HCT116 (cell line): ENCODE results near the gene CDHR5. TPM values are rescaled to one million over a fixed set of nuclear protein-coding genes. Genes with fewer than 3 reads are reported as not detected.

Source experiments
- ATAC-seq: fragments of 200-7000 bp; cut with Tn5 transposase; 2 replicates; pipeline ENCODE4 v1.9.1; 2020; ENCODE audit warnings: mild to moderate bottlenecking, moderate library complexity
- BruUV-seq: library from RNA; stranded (reverse); fragments of 400-500 nt; replicated peaks from 2 replicates; lab custom pipeline; 2021; lab: Mats Ljungman, UMichigan
- CTCF ChIA-PET: fragments of 300-600 bp; sonication (Branson Sonifier 250); formaldehyde crosslinking; loops from one replicate; lab custom pipeline; 2021; ENCODE audit warnings: antibody characterized with exemption; lab: Charles Lee
- POLR2A ChIA-PET: fragments of 300-600, 350-600 bp; sonication (Branson Sonifier 250); formaldehyde crosslinking; loops from one replicate; lab custom pipeline; 2021; ENCODE audit warnings: antibody characterized with exemption; lab: Charles Lee
- RAD21 ChIA-PET, 2 experiments: fragments of 300-600 bp; sonication (Branson Sonifier 250); formaldehyde crosslinking; loops; one replicate each; lab custom pipeline; 2023; ENCODE audit warnings: low total read pairs in 2 of 2; ENCODE audit not compliant: uncharacterized antibody in 2 of 2, unreplicated experiment in 2 of 2, low non-redundant PET in 1 of 2; lab: Charles Lee
- DNase-seq: peaks from one replicate; pipeline ENCODE4 v3.0.0-alpha.2; 2010; ENCODE audit warnings: low read depth, low spot score
- H2AFZ ChIP-seq: fragments of 200-600 bp; shearing (Covaris generic), sonication (generic); 2 replicates; pipeline ENCODE4 v1.6.1; 2017; ENCODE audit warnings: low read depth, mixed run types, mixed read lengths, antibody characterized with exemption, low read length; ENCODE audit not compliant: poor library complexity, severe bottlenecking
- H3K27ac ChIP-seq: 2 replicates; pipeline ENCODE4 v1.5.1; 2012; ENCODE audit warnings: low read depth, low read length
- H3K27me3 ChIP-seq: fragments of 200-600 bp; sonication (generic); 2 replicates; pipeline ENCODE4 v1.6.1; 2016; ENCODE audit warnings: mixed run types, low read length, mixed read lengths; ENCODE audit not compliant: insufficient read depth
- H3K36me3 ChIP-seq, 2 experiments: fragments of 200-500 bp in 1 of 2; fragments of 200-600 bp in 1 of 2; sonication (Bioruptor generic) in 1 of 2; sonication (generic) in 1 of 2; 2 replicates each; pipeline versions ENCODE4 v1.5.1 to v1.6.1; 2014 to 2016; ENCODE audit warnings: low read length in 2 of 2, inconsistent platforms in 1 of 2, mixed read lengths in 1 of 2, mixed run types in 1 of 2; ENCODE audit not compliant: insufficient read depth in 2 of 2, control insufficient read depth in 1 of 2
- H3K4me1 ChIP-seq, 2 experiments: fragments of 200-600 bp in 1 of 2; sonication (generic) in 1 of 2; 2 replicates each; pipeline versions ENCODE4 v1.5.1 to v1.6.1; 2012 to 2017; ENCODE audit warnings: low read length in 2 of 2, inconsistent platforms in 1 of 2, mild to moderate bottlenecking in 1 of 2, mixed read lengths in 1 of 2, mixed run types in 1 of 2, moderate library complexity in 1 of 2; ENCODE audit not compliant: insufficient read depth in 2 of 2, control insufficient read depth in 1 of 2
- H3K4me2 ChIP-seq: fragments of 200-600 bp; sonication (generic); 2 replicates; pipeline ENCODE4 v1.6.1; 2017; ENCODE audit warnings: mixed run types, low read length, mixed read lengths
- H3K4me3 ChIP-seq, 2 experiments: fragments of 200-600 bp in 1 of 2; sonication (generic) in 1 of 2; replicated peaks in 1 of 2; 2 replicates each; pipeline ENCODE4 v1.5.1; 2011 to 2016; ENCODE audit warnings: low read length in 2 of 2, control low read depth in 1 of 2, low read depth in 1 of 2, mild to moderate bottlenecking in 1 of 2, mixed read lengths in 1 of 2, mixed run types in 1 of 2
- H3K79me2 ChIP-seq: fragments of 200-600 bp; sonication (generic); 2 replicates; pipeline ENCODE4 v1.6.1; 2017; ENCODE audit warnings: mild to moderate bottlenecking, mixed run types, low read length, moderate library complexity, mixed read lengths; ENCODE audit not compliant: insufficient read depth
- H3K9ac ChIP-seq: fragments of 200-600 bp; sonication (generic); 2 replicates; pipeline ENCODE4 v1.6.1; 2016; ENCODE audit warnings: low read length, mixed read lengths
- H3K9me2 ChIP-seq: fragments of 200-600 bp; sonication (generic), shearing (Covaris generic); 2 replicates; pipeline ENCODE4 v1.6.1; 2017; ENCODE audit warnings: mixed run types, mild to moderate bottlenecking, moderate library complexity; ENCODE audit not compliant: insufficient read depth
- H3K9me3 ChIP-seq, 2 experiments: fragments of 200-500 bp in 1 of 2; fragments of 200-600 bp in 1 of 2; sonication (Bioruptor generic) in 1 of 2; sonication (generic) in 1 of 2; 2 replicates each; pipeline ENCODE4 v1.6.1; 2014 to 2017; ENCODE audit warnings: low read length in 2 of 2, mixed read lengths in 2 of 2, inconsistent platforms in 1 of 2, low read depth in 1 of 2, mild to moderate bottlenecking in 1 of 2, mixed run types in 1 of 2, moderate library complexity in 1 of 2; ENCODE audit not compliant: control insufficient read depth in 1 of 2, insufficient read depth in 1 of 2
- H4K20me1 ChIP-seq: fragments of 200-600 bp; sonication (generic), shearing (Covaris generic); 2 replicates; pipeline ENCODE4 v1.6.1; 2017; ENCODE audit warnings: mixed run types, mild to moderate bottlenecking, moderate library complexity; ENCODE audit not compliant: insufficient read depth
- CBX3 ChIP-seq: IDR thresholded peaks from 2 replicates; pipeline ENCODE4 v1.6.1; 2012; ENCODE audit warnings: low read depth
- CEBPB ChIP-seq: IDR thresholded peaks from 2 replicates; pipeline ENCODE4 v1.6.1; 2012; ENCODE audit warnings: low read depth
- EGR1 ChIP-seq: IDR thresholded peaks from 2 replicates; pipeline ENCODE4 v1.6.1; 2012; ENCODE audit warnings: low read depth
- ELF1 ChIP-seq: IDR thresholded peaks from 2 replicates; pipeline ENCODE4 v1.6.1; 2012; ENCODE audit warnings: low read depth, borderline replicate concordance
- EZH2 ChIP-seq: fragments of 200-600 bp; sonication (generic); IDR thresholded peaks from 2 replicates; pipeline ENCODE4 v1.6.1; 2017; ENCODE audit warnings: antibody characterized with exemption, mixed run types
- FOSL1 ChIP-seq: IDR thresholded peaks from 2 replicates; pipeline ENCODE4 v1.6.1; 2012; ENCODE audit warnings: low read depth
- JUND ChIP-seq: IDR thresholded peaks from 2 replicates; pipeline ENCODE4 v1.6.1; 2012
- MAX ChIP-seq: IDR thresholded peaks from 2 replicates; pipeline ENCODE4 v1.6.1; 2012
- POLR2A ChIP-seq: IDR thresholded peaks from 2 replicates; pipeline ENCODE4 v1.7.0; 2011; ENCODE audit warnings: borderline replicate concordance; ENCODE audit not compliant: insufficient read depth, insufficient read length; ENCODE audit errors: extremely low read depth
- POLR2AphosphoS5 ChIP-seq: IDR thresholded peaks from 2 replicates; pipeline ENCODE4 v1.6.1; 2011; ENCODE audit warnings: mild to moderate bottlenecking, low read depth, low read length, moderate library complexity
- RAD21 ChIP-seq: IDR thresholded peaks from 2 replicates; pipeline ENCODE4 v1.6.1; 2012; ENCODE audit warnings: low read depth, mild to moderate bottlenecking
- REST ChIP-seq: IDR thresholded peaks from 2 replicates; pipeline ENCODE4 v1.6.1; 2012; ENCODE audit warnings: low read depth
- SP1 ChIP-seq: IDR thresholded peaks from 2 replicates; pipeline ENCODE4 v1.6.1; 2012; ENCODE audit warnings: low read depth
- SRF ChIP-seq: IDR thresholded peaks from 2 replicates; pipeline ENCODE4 v1.6.1; 2012; ENCODE audit warnings: low read depth
- TCF7L2 ChIP-seq: IDR thresholded peaks from 2 replicates; pipeline ENCODE4 v1.7.0; 2011; ENCODE audit warnings: borderline replicate concordance, inconsistent platforms; ENCODE audit not compliant: insufficient read depth, insufficient read length; ENCODE audit errors: extremely low read depth
- YY1 ChIP-seq: IDR thresholded peaks from 2 replicates; pipeline ENCODE4 v1.6.1; 2011; ENCODE audit warnings: low read length, low read depth, moderate library complexity, mild to moderate bottlenecking; ENCODE audit not compliant: insufficient replicate concordance; ENCODE audit errors: extremely low read depth
- ZBTB33 ChIP-seq: IDR thresholded peaks from 2 replicates; pipeline ENCODE4 v1.6.1; 2011; ENCODE audit warnings: mild to moderate bottlenecking, low read length, moderate library complexity; ENCODE audit not compliant: insufficient replicate concordance; ENCODE audit errors: extremely low read depth
- ZFX ChIP-seq: fragments of 450-650 bp; IDR thresholded peaks from 2 replicates; pipeline ENCODE4 v1.6.1; 2017
- intact Hi-C: fragments of 100-400 bp; cut with micrococcal nuclease; formaldehyde crosslinking; loops from 2 replicates; pipeline ENCODE4 v1.10.0; 2022
- total RNA-seq: library from RNA; stranded (reverse); gene quantifications from one replicate; pipeline ENCODE4 v1.2.1, GENCODE V29; 2021; ENCODE audit not compliant: unreplicated experiment
- TF ChIP-seq, protein P1 (sequence below): IDR thresholded peaks from 2 replicates; pipeline ENCODE4 v1.6.1; 2012

The CDHR5 gene
- total RNA-seq, 1 experiment from 2014 or later: not detected

DNA sequence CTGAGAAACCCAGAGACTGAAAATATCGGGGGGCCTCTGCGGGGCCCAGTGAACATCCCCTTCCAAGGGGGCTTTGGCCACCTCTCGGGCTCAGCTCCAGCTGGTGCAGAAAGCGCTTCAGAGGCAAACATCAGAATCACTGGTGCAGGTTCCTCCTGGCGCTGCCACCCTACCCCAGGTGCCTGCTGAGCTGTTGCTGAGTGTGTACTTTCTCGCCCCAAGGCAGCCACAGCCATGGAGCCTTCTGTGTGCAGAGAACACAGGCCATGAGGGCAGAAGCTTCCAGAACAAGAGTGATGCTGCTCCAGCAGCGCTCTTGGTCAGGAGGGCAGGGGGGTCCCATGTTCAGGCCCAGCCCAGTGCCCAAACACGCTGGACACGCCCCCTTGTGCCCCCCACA lies 18.6 kb upstream of the CDHR5 start:
- no peaks in the 10 kb centered on the region; a peak in 1 of 4 replicates for H3K36me3 ChIP-seq
- no peaks in the 10 kb centered on the region for H3K4me1 ChIP-seq
- no peak for DNase-seq
- CTCF ChIA-PET: no interaction called here
- intact Hi-C loops: no loop called here
- no peak overlapping the region for H3K4me2 ChIP-seq
- no peak overlapping the region for H3K27ac ChIP-seq
- no peak overlapping the region for H2AFZ ChIP-seq
- no peak for TF ChIP-seq TCF7L2
- TF ChIP-seq SP1: no peak
- no peak for TF ChIP-seq MAX
- no peak for TF ChIP-seq SRF
- TF ChIP-seq ELF1: no peak
- TF ChIP-seq ZBTB33: no peak
- no peak for TF ChIP-seq CBX3
- TF ChIP-seq YY1: no peak
- TF ChIP-seq JUND: no peak
- TF ChIP-seq CEBPB: no peak
- TF ChIP-seq, protein P1, sequence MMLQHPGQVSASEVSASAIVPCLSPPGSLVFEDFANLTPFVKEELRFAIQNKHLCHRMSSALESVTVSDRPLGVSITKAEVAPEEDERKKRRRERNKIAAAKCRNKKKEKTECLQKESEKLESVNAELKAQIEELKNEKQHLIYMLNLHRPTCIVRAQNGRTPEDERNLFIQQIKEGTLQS: no peak
- TF ChIP-seq POLR2AphosphoS5: no peak
- TF ChIP-seq ZFX: no peak
- no peak for TF ChIP-seq EGR1
- TF ChIP-seq POLR2A: no peak
- no peak for TF ChIP-seq EZH2
- no peak for TF ChIP-seq FOSL1
- TF ChIP-seq RAD21: no peak
- no peak for TF ChIP-seq REST
- no peaks in the 10 kb centered on the region for H4K20me1 ChIP-seq
- no peak overlapping the region for H3K9ac ChIP-seq
- RAD21 ChIA-PET: no interaction called here
- no peak for ATAC-seq
- no peaks in the 10 kb centered on the region for H3K9me2 ChIP-seq
- no peaks in the 10 kb centered on the region for H3K9me3 ChIP-seq
- POLR2A ChIA-PET: no interaction called here
- no TSS peak for BruUV-seq
- H3K79me2 ChIP-seq: no peaks in the 10 kb centered on the region
- no peaks in the 10 kb centered on the region for H3K27me3 ChIP-seq
- no peak overlapping the region for H3K4me3 ChIP-seq
